Skeletal muscle cell (primary cell): ENCODE results near the gene OR2S2.

Source experiments
- DNase-seq: peaks from one replicate; pipeline ENCODE4 v3.0.0-alpha.2; 2010; ENCODE audit warnings: low read depth
- H3K4me3 ChIP-seq: 2 replicates; pipeline ENCODE4 v1.5.1; 2011; ENCODE audit warnings: low read depth, mild to moderate bottlenecking, control low read depth, low read length, moderate library complexity

Gene OR2S2

DNA sequence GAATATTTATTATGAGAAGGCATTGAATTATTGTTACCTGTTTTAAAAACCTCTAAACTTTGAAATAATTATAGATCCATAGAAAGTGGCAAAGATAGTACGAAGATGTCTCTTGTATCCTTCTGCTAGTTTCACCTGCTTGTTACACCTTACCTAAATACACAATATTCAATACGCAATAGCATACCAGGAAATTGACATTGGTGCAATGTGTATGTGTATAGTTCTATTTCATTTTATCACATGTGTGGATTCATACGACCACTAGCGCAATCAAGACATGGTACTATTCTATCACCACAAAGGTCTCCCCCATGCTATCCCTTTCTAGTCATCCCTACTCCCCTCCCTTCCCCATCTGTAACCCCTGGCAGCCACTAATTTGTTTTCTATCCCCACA lies 8.5 kb upstream of the OR2S2 start:
- no peak overlapping the region for H3K4me3 ChIP-seq
- no peak for DNase-seq

- no peak for DNase-seq
- no peak overlapping the region for H3K4me3 ChIP-seq
Measured at GRCh38 chr9:35965011-35965410, 7.1 kb upstream of the OR2S2 start.

DNA sequence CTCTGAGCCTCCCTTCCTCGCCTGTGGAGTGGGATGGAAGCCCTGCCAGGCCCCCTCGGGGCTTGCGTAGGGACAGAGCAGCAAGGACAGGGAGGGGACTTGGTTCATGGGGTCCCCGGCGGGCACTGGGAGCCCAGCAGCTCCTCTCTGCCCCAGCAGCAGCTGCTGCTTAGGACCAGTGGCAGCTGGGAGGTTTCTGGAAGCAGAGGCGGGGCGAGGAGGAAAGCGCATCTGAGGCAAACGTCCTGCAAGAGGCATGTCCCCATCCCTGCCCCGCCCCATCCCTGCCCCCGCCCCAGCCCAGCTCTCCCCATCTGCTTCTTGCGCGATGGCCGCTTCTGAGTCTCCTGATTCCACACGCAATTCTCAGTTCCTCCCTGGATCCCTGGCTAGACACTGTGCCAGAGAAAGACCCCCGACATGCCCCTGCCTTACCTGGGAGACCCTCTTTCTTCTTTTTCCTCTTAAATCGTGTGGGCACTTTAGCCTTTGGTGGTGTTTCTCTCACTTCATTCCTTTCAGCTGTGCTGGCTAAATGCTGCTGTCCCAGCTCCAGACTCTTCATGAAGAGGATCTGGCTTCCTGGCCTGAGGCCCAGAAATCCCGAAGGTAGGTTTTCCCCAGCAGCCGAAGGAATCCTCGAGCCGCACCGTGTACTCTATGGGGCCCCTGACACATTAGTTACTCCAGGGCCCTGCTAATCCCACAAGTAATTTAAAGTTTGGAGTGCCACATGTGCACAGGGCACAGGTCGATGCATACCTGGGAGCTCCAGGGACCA lies 4.4 kb upstream of the OR2S2 start:
- peak; percentile 48 for DNase-seq
- peak overlapping the region; percentile 35 for H3K4me3 ChIP-seq

- H3K4me3 ChIP-seq: no peak overlapping the region
- peak; percentile 58 for DNase-seq
Measured at GRCh38 chr9:35960039-35960655, 2.2 kb upstream of the OR2S2 start.

GRCh38 chr9:35956651-35957050 lies 1.3 kb downstream of the OR2S2 start:
- H3K4me3 ChIP-seq: no peak overlapping the region
- peak; percentile 55 for DNase-seq

DNA sequence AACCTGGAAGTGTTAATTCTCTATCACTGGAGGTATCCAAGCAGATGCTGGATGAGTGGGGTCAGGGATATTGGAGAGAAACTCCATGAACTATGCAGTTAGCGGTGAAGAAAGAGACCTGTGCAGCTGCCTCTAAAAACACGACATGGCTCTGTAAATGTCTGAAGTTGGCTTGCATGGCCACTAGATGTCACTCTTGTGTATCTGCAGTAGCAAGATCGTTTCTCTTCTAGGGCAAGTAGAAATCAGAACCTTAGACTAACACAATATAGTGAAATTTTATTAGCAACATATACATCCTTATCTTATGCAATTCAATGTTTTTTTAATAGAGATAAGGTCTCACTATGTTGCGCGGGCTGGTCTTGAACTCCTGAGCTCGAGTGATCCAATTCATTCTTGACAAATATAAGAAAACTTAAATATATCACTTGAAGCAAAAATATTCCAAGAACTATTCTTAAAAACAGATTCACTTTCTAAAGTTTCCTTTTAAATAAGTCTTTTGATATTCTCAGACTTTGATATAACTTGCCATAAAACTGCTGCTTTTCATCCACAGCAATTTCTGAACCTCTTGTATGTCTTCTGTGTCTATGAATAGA lies 2.9 kb downstream of the OR2S2 start:
- H3K4me3 ChIP-seq: no peak overlapping the region
- peak; percentile 61 for DNase-seq

DNA sequence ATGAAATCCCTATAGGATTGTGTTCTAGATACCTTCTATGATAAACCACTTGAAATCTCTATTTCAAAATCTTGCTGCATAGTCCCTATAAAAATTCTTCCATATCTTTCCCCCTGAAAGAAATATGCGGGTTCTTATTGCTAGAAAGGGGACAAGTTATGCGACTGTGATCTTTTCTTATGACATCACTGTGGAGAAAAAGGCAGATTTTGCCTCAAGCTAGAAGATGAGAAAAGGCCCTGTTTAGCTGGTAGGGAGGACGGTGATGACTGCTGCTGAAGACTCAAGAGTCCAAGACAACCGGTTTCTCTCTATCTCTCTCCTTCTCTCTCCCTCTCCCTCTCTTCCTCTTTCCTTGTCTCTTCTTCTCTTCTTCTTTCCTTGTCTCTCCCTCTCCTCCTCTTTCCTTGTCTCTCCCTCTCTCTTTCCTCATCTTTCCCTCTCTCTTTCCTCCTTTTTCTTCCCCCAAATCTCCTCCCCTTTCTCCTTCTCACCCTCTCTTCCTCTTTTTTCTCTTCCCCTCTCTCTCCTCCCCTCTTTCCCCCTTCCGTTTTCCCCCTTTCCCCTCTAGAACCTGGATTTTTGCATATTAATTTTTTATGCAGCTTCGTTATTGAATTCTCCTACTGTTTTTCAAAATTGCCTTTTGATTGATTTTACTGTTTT lies 5.3 kb downstream of the OR2S2 start:
- no peak for DNase-seq
- no peak overlapping the region for H3K4me3 ChIP-seq

DNA sequence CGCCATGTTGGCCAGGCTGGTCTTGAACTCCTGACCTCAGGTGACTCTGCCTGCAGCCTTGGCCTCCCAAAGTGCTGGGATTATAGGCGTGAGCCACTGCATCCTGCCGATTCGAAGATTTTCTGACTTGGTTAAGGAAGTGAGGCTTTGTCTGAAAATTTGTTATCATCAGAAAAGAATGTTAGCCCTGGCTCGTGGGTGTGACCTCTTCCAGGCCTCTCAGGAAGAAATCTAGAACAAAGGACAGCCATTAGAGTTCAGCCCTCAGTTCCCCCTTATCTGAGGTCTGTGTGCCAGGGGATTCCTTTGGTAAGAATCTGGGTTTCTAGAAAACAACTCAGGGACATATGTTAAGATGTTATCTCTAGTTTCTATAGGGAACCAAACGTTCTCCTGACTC lies 6.2 kb downstream of the OR2S2 start:
- no peak for DNase-seq
- no peak overlapping the region for H3K4me3 ChIP-seq

GRCh38 chr9:35948901-35949318 lies 9.0 kb downstream of the OR2S2 start:
- H3K4me3 ChIP-seq: no peak overlapping the region
- DNase-seq: no peak

DNA sequence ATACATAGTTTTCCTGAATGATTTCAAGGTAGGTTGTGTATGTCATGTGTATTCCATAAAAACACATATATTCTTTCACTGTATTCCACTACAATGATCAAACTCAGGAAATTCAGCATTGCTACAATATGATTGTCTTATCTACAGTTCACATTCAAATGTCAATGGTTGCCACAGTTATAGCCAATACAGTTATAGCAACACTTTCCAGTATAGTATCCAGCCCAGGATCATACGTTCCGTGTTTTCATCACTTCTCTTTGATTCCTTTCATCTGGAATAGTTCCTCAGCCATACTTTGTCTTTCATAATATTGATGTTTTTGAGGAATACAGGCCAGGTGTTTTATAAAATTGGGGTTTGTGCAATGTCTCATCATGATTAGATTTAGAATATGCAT lies 9.5 kb downstream of the OR2S2 start:
- H3K4me3 ChIP-seq: no peak overlapping the region
- no peak for DNase-seq

DNA sequence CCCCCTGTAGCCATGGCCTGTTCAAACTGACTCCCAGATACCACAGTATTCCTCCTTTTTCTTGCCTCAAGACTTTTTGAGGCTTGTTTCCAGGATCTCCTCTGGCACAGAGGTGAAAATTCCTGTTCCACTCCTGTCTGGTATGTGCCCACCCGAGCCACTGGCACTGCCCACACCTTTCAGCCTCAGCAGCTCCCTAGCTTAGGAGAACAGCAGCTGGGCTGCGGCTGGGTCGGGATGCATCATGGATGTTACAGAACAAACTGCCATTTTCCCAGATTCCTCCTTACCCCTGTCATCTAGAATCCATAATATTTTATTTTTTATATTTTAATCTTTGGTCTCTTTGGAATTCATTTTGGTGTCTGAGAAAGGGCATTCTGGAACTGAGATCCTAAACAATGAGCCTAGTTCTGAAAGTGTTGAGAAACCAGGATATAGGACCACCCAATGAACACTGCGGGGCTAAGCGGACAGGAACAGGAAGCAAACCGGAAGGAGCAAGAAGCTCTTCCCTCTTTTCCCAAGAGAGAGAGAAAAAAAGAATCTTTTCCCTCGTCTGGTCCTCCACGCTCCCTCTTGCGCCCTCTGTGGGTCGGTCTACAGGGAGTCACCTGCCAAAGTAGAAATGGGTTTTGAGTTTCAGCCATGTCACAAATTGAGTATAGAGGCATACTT lies 12.5 kb downstream of the OR2S2 start:
- H3K4me3 ChIP-seq: no peak overlapping the region
- DNase-seq: peak; percentile 63

DNA sequence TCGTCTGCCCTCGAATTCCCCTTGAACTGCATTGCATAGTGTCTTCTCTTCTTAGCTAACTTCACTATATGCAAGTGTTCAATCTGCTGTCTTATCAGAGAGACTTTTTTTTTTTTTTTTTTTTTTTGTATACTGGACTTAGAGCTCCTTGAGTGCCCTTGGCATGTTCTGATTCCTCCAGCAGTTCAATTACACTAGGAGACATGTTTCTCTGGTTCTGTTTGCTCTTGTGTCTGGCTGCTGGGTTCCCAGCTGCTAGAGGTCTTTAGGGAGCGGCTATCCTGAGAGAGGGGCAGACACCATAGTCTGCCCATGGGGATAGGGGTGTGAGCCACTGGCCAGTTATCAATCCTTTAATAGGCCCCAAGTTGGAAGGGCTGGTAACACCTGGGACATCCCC lies 13.1 kb downstream of the OR2S2 start:
- DNase-seq: no peak
- H3K4me3 ChIP-seq: no peak overlapping the region

GRCh38 chr9:35944173-35944572 lies 13.8 kb downstream of the OR2S2 start:
- no peak for DNase-seq
- no peak overlapping the region for H3K4me3 ChIP-seq

DNA sequence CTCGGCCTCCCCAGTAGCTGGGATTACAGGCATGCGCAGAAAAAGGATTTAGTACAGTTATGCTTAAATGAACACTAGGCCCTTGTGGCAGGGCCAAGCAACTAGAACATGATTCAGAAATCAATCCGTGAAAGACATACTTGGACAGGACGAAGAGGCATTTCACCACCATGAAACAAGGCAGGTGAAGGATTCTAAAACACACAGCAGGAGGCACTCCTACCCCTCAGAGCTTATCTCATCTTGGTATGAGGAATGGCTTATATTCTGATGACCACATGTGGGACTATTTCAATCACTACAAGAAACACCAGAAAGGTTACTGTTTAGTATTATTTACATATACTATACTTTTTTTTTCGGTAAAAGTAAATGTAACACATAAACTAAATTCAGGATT lies 15.7 kb downstream of the OR2S2 start:
- no peak for DNase-seq
- no peak overlapping the region for H3K4me3 ChIP-seq

DNA sequence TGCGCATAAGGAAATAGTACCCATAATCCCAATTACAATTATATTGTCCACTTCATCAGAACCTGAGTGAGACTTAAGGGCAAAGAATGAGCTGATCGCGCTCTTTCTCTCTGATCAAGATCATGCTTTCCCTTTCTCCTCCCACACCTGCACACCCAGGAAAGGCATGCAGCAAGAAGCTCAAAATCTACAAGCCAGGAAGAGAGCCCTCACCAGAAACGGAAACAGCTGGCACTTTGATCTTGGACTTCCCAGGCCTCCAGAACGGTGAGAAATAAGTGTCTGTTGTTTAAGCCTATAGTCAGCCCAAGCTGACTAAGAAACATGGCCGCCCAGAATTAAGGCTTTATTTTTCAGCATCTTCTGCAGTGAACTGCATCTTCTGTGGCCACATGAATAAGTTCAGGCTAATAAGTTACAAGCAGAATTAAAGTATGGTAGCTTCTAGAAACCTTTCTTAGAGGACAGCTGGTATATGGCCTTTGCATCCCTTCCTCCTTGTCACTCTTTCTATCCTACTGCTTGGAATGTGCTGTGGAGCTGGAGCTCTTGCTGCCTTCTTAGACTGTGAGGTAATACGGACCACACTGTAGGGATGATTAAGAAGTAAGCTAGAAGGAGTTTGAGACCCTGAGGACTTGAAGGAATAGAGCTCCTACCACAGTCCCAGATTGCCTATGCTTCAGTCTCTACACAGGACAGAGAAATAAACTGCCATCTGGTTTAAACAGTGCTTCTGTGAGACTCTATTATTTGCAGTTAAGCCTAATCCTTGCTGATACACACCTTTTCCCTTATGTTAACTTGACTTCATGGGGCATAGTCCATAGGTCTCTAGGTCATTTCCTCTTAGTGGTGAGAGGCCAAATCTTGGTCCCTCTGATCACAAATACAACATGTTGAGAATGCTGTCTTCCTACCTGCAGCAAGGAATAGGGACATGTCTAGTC lies 17.2 kb downstream of the OR2S2 start:
- DNase-seq: no peak
- H3K4me3 ChIP-seq: no peak overlapping the region

DNA sequence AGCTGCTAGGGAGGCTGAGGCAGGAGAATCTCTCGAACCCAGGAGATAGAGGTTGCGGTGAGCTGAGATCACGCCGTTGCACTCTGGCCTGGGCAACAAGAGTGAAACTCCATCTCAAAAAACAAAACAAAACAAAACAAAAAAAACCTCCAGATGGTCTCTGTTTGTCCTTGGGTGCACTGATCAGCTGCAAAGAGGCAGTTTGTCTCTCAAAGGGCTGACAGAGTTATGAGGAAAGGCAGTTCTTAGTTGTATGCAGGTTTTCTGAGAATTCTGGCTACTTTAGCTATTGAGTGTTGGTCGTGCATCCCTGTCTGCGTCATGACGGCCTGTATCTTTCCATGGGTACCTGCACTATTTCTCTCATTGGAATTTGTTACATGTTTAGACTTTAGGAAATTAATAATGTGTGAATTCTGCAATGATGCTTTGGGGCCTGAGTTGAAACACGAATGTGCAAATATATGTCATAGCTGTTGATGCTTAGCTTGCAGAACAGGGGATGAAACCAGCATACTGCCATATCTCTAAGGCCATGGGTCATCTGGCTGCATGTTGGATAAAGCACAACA lies 18.2 kb downstream of the OR2S2 start:
- H3K4me3 ChIP-seq: no peak overlapping the region
- DNase-seq: no peak

DNA sequence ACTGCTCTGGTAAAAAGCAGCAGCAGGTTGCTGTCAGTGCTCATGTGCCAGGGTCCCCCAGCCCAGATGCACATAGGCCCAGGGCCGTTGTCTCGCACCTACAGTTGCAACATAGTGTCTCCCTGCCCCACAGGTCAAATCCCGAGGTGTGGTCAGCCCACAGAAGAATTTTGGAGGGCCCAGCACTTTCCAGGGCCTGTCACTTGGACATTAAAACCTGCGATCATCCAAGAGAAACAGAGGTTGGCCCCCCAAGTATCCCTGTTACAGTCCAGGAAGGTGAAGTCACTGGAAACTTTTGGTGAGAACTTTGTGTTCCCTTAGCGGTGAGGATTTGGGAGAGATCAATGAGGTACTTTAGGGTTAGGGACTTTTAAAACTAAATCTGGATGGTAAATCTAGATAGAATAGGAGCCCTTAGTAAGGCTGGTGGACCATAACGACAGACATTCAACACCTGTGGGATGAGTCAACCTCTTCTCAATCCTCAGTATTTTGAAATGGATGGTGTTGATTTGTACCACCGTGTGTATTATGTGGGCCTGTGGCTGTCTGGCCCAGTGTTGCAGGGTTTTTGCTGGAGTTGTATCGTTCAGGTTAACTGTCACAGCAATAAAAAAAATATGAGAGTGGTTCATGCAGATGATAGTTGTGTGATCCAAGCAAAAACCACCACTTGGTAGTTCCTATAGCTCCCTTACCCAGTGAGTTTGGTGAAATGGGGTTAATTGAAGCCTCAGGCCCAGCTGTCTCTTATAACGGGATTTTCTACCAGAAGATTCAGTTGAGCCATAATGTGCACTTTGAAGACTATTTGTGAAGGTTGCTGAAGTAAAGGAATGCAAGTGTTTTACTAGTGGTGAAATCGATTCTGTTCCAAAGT lies 19.2 kb downstream of the OR2S2 start:
- DNase-seq: no peak
- H3K4me3 ChIP-seq: no peak overlapping the region

- no peak for DNase-seq
- no peak overlapping the region for H3K4me3 ChIP-seq
Measured at GRCh38 chr9:35937227-35937626, 20.7 kb downstream of the OR2S2 start.
